Activated CD4-positive, alpha-beta T cell treated with anti-CD3 and anti-CD28 coated beads for 48 hours (primary cell): ENCODE measurements around the gene TM4SF1.
A peak's percentile ranks its signal among the peaks of the same experiment; 100 is the strongest.
"Not testable (repeated sequence)": the region's sequence is repeated elsewhere in the genome, so short reads cannot be mapped to it uniquely, and the experiment has no call there.

Source experiments
- DNase-seq: peaks from one replicate; pipeline ENCODE4 v3.0.0-alpha.2; 2020

The TM4SF1 gene

DNA sequence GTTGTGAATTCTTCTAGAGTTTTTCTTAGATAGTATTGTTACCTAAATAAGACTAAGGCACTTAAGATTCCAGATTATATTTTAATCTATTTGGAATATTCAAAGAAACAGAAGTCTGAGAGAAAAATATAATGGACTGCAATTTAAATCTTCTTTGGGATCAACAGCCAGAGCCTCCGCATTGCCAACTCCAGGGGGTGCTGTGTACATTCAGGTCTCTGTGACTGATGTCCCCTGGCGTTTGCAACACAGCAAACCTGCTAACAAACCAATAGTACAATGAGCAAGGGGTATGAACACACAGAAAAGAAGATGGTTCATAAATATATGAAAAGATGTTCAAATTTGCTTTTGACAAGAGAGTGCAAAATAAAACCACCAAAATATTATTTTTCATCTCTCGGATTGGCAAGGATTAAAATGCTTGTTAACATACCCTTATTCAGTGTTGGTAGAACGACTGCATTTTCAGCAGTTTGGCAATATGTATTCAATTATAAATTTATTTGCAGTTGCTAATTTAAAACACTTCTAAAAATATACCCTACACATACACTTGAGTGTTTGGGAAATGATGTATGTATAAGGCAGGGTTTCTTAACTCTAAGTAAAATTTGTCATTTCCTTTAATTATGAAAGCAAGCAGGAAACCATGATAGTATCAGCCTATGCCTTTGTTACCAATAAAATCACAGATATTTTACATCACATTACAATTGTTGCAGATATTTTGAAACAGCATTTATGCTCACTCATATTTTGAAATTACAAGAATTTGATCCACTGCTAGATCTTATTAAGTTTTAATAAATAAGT, 16.1 kb upstream of the TM4SF1 start:
- peak; percentile 55 for DNase-seq

DNA sequence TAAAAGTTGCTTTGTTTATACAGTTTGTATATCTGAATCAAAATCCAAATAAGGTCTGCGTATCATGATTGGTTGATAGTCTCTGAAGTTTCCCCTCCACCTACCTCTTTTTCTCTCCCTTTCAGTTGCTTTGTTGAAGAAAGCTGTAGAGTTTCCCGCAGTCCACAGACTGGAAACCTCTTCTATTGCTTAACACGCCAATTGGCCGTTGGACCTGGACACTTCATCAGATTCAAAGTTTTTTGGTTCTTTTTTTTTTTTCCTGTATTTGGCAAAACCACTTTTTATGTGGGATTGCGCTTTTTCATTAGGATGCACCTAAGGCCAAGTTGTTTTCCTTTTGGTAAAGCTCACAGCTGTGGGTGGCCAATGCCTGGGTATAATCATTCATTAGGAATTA, 14.5 kb upstream of the TM4SF1 start:
- no peak for DNase-seq

DNA sequence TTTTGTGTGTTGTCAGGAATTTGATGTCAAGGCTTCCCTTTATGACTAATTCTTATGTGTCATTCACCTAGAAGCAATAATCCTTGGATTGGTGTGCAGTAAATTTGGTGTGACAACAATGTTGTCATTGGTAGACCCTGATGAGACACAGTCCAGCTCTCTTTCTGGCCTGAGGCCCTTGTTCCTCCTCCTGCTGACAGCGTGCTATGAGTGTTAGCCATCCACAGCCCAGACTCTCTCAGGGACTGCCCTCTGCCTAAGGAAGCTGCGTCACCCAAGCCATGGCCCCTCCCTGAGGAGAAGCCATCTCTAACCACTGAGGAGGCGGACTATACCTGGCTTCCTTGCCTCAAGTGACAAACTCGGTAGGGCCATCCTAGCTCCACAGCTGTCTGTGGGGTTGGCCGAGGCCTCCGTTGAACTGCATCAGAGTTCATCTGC, 13.3 kb upstream of the TM4SF1 start:
- no peak for DNase-seq

DNA sequence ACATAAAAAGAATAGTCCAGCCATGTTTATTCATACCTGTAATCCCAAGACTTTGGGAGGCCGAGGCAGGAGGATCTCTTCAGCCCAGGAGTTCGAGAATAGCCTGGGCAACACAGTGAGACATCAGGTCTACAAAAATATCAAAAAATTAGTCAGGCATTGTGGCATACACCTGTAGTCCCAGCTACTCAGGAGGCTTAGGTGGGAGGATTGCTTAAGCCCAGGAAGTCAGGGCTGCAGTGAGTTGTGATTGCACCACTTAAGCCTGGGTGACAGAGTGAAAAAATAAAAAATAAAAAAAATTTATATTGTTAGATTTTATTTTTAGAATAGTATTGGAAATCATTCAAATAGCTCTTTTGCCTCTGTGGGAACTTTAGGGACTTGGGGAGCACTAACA, 12.8 kb upstream of the TM4SF1 start:
- DNase-seq = no peak

DNA sequence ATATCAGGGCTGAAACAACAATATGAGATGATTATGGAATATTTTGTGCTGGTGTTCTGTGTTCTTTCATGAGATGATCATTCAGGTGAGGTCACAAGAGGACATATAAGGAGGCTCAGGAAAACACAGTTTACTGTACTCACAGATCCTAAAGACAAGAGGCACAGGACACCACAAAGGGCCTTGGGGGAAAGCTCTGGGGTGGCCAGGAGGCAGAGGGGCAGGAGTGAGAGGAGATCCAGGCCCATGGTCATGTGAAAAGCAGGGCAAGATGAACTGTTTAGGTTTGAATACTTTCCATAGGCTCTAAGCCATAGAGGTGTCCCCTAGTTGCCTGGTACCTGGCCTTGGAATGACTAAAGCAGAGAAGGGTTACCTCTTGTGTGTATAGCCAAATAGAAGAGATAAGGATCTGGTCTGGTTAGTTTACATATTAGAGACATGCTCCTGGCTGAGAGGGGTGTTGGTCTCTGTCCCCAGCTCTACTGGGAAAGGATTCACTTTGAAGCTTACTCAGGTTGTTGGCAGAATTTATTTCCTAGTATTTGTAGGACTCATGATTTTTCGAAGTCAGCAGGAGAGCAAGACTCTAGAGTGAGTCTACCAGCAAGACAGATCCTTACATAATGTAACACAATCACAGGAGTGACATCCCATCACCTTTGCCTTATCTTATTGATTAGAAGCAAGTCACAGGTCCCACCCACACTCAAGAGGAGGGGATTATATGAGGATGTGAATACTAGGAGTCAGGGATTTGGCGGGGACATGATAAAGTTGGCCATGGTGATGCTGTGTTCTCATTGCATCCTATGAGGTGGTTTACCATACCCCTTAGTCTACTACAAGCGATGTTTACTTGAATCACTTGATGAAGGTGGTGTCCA, 11.3 kb upstream of the TM4SF1 start:
- DNase-seq = no peak

DNA sequence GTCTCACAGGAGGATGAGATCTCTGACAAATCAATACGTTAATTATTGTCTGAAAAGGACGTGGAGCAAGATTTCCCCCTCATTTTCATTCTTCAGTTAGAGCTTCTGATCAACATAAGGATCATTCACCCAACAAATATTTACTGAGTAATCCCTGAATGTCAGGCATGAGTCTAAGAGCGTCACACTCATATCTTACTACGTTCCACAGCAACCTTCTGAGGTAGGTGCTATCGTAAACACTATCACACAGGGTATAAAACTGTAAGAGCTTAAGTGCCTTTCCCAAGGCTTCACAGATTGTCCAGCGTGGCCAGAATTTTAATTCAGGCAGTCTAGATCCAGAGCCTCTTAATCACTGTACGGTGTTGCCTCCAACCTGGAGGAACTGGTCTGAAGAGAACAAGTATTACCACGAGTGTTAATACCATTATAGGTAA, 10.6 kb upstream of the TM4SF1 start:
- no peak for DNase-seq

DNA sequence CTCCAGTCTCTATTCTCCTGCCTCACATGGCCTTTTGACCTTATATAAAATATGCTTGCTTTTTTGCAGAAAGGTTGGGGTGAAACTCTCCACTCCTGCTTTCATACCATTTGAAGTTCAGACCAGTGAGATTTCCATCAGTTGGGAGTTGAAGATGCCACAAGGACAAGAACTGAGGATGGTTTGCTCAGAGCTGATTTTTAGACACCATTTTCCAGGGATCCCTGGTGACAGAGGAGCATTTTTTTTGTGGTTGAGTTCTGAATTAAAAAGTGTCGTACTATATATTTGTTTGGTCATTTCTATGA, 8.8 kb upstream of the TM4SF1 start:
- no peak for DNase-seq

DNA sequence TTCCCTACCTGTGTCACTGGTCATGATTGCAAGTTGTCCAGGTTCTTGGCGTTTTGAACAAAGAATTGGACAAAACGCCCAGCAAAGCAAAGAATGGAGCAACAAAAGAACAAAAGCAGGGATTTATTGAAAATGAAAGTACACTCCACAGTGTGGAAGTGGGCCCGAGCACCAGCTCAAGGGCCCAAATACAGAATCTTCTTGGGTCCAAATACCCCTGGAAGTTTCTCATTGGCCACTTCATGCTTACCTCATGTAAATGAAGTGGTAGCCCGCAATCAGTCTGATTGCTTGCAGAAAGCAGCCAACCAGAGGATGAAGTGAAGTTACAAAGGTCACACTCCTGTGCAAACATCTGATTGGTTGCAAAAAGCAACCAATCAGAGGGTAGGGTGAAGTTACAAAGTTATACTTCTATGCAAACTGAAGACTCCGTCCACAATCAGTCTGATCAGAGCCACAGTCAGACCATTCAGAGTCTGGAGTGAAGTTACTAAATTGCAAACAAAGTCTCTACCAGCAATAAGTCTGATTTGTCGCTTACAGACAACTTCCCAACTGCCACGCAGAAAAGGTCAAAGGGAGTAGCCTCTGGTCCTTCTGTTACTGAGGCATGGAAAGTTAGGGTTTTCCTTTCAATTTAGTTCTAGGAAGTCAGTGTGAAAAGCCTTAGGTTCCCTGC, 8.3 kb upstream of the TM4SF1 start:
- no peak for DNase-seq

DNA sequence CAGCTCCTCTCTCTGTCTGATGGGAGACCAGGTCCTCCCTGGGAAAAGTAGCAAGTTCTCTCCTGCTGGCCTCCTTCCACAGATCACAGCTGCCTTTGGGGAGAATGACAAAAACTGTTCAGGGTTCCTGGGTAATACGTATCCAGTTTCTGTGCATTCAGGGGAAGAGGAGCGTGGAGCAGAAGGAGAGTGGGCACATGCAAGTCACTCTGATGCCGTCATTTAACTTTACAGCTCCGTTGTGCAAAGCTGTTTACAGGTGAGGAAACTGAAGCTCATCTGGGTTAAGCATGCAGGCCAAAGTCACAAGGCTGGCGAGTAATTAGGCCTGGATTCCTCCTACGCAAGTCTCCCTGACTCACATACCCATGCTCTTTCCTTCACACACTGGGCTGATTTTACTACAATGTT, 7.5 kb upstream of the TM4SF1 start:
- no peak for DNase-seq

DNA sequence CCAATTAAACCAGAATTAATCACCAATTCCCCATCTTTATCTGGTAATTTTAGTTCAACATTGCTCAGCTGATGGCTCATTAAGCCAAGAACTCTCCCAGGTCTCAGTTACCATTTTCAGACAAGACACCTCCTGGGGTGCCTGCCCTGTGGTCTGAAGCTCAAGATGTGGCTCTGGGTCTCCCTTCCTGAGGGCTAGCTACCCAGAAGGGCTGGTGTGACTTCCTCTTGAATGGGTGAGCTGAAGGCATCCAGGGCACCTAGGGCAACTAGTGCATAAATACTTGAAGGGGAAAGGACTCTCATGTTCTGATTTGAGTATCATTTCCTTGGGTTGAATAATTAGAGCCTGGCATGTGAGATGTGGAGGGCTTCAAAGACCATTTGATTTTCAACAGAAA, 6.7 kb upstream of the TM4SF1 start:
- no peak for DNase-seq

DNA sequence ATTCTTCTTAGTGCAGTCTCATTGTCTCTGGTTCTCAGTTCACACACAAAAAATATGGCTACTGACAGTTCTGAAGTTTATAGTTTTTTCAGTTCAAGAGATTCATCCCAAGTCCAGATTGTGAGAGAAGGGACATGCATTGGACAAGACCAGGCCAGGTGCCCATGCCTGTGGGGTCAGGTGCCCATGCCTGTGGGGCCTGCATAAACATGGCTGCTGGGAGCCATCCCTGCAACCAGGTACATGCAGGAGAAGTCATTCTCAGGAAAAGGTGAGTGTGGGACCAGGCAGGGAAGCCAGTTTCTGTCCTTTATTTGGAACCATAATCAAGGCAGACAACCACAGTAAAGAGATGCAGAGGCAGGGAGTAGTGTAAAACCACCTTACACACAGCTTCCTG, 6.3 kb upstream of the TM4SF1 start:
- DNase-seq = no peak

DNA sequence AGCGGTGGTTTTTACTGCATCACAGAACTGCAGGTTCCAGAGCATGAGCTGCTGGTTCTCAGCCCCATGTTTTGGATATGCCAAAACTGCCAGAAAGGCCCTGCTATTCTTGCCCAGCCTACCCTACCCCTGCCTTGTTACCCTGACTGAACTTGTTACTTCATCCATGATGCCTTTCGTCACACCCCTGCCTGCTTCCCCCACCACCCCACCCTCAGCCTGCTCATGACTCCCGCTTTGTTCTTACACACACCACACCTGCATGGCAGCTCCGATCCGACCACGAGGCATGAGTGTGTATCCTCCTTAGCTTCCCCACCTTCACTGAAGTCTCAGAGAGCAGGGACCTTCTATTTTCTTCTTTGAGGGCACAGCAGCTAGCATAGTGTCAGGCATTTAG, 5.1 kb upstream of the TM4SF1 start:
- DNase-seq = no peak

DNA sequence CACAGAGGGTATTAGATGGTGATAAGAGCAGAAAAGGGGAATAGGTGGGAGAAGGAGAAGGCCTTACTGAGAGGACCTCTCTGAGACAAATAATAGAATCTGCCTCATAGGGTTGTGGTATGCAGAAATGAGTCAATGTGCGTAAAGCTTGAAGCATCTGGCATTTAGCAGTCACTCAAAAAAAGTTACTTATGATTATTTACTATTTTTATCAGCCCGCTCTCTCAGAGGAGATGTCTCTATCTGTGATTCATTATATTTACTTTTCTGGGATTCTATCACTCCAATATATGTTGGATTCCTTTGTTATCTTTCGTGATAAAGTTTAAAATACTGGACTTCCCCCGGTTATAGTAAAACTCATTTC, 4.6 kb upstream of the TM4SF1 start:
- no peak for DNase-seq

DNA sequence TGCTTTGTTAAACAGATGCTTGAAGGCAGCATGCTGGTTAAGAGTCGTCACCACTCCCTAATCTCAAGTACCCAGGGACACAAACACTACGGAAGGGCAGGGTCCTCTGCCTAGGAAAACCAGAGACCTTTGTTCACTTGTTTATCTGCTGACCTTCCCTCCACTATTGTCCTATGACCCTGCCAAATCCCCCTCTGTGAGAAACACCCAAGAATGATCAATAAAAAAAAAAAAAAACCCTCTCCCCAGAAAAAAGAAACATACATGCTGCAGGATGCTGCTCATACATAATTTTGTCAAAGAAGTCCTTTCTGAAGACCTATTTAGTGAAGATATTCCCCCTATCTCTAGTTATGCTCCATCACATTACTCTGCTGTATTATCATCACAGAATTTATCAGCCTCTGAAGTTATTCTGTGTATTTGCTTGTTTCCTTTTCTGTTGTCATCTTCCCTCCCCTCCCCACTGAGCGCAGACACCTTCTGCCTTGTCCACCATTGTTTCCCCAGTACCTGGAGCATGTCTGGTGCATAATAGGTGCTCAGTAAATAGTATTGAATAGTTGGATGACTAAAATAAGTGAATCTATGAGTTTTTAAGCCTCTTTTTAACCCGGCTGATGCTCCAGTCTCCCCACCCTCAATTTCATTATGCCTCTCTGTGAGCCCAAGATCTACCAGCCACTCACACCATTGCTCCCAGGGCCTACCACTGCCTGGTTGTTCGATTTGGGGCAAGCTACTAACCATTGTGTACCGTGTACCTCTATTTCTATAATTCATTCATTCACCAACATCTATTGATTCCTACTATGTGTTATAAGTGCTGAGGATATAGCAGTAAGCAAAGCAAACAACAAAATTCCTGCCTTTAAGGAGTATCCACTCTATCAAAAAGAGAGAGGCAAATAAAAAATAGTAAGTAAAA, 4.0 kb upstream of the TM4SF1 start:
- no peak for DNase-seq

DNA sequence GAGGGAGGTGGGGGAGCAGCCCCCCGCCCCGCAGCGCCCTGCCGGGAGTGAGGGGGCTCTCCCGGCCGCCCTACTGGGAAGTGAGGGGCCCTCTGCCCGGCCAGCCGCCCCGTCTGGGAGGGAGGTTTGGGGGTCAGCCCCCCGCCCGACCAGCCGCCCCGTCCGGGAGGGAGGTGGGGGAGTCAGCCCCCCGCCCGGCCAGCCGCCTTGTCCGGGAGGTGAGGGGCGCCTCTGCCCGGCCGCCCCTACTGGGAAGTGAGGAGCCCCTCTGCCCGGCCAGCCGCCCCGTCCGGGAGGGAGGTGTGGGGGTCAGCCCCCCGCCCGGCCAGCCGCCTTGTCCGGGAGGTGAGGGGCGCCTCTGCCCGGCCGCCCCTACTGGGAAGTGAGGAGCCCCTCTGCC, 2.8 kb upstream of the TM4SF1 start:
- not testable (repeated sequence) for DNase-seq

DNA sequence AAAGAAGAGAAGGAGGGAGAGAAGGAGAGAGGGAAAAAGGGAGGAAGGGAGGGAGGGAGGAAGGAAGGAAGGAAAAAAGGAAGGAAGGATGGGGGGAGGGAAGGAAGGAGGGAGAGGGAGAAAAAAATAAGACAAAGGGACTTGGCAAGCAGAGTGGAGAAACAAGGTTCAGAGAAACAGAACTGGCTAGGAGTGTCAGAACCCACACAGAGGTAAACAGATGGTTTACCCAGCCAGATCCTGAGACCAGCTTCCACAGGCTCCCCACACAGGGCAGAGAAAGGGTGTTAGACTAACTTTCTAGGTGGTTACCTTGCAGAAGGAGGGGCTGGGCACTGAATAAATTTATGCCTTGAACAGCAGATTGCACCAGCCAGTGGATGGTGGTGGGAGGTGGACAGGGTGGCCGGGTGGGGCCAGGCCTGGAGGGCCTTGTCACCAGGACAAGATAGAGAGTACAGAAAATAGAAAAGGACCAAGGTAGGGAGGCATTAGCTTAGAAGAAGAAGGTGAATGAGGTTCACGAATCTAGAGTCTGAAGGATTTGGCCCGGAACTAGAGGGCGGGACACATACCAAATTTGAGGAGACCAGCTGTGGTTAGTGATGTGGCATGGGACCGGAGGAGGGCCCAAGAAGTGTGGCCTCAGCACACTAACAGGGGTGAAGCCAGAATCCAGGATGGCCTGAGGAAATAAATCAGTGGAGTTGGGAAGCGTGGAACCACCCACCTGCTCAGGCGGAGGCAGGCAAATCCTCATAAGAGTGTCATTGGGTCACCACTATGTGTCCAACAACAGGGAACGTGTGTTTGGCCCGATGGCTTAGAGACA, 1.2 kb upstream of the TM4SF1 start:
- no peak for DNase-seq

DNA sequence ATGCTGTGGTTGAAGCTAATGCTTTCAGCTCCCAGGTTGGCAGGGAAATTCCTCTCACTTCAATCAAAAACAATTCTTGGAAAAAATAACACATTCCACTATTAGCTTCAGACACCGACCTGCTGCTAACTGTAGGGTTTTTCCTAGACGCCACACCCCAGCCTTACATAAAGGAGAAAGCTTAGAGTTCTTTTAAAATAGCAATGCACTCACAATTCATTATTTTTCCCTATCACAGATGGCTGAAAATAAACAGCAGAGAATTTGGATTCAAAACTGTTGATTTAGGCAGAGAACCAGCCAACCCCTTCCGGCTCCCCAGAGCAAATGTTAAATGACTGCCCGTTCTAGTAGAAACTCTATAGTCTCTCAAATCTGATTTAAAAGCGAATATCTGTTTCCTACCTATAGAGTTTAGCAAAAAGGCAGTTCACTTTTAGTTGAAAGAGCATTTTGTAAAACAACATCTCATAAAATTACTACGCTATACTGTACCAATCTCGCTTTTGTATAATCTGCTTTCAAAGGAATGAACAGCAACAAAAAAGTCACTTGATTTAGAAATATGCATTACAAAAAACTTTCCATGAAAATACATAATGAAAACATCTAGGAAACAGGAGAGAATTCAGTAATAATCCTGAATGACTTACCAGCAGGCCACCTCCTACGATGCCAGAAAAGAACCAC, 586 bp downstream of the TM4SF1 start:
- DNase-seq = no peak

DNA sequence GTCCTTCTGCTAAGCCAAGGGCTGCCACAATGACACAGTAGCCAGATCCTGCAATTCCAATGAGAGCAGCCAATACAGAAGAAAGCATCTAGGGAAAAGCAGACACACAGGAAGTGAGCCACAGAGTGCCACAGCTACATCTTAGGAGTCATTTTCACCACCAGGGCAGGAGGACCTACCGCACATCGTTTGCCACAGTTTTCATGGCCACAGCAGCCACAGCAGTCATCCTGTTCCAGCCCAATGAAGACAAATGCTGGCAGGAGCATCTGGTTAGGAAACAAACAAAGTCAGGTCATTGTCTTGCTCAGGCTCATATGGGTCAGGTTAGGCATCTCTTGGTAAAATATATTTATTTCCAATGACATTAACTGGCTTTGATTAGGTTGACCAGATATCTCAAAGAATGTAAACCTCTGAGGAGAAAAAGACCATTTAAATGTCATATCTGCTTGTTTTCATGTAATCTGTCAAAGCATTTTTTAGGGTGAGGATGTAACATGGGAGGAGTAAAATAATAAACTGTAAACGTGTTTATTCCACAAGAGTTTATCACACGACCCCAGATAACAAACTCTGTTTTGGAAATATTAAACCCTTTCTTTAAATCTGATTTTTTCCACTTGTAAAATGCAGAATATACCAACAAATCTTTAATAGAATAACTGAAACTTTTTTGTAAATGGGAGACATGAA, 1.8 kb downstream of the TM4SF1 start:
- no peak for DNase-seq

DNA sequence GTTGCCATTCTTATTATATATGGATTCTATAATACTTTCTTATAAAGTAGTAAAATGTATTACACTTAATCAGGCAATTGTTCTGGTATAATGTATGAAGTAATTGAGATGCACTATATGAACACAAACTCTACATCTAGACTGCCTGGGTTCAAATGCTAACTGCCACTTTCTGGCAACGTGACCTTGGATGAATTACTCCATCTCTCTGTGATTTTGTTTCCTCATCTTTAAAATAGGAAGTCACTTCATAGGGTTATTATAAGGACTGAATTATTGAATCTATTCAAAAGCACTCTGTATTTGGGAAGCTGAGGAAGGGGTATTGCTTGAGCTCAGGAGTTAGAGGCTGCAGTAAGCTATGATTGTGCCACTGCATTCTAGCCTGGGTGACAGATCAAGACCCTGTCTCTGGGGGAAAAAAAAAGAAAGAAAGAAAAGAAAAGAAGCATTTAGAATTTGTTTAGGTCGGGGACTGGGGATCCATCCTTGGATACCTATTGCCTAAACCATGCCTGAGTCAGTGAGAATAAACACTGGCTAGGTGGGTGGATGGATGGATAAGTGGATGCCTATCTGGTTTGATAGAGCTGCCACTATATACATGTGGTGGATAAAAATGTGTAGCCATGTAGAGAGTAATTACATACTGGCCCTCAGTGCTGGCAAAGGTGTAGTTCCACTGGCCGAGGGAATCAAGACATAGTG, 2.5 kb downstream of the TM4SF1 start:
- DNase-seq = no peak

DNA sequence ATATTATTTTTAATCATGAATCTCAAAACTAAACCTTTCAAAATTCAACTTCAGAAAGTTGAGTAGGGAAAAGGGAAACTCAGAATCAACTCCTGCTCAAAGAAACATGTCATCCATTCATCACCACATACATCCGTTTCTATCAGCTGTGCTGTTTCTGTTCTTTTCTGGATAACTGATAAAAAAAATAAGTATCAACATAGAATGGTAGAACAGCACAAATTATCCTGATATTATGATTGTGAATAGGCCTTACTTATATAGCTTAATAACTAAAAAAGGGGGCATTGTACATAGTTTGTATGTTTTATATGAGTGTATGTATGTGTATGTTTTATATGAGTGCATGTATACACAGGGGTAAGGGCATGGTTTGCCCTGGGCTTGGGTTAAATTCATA, 3.1 kb downstream of the TM4SF1 start:
- DNase-seq = no peak
